OCI-LY1 (cell line): Measurements from ENCODE around the gene DISP2.
A peak's percentile ranks its signal among the peaks of the same experiment; 100 is the strongest.

Experiments used
- H2AFZ ChIP-seq: fragments of 200-600 bp; sonication (generic), shearing (Covaris generic); 2 replicates; pipeline ENCODE4 v1.6.0; 2014; ENCODE audit warnings: antibody characterized with exemption, mild to moderate bottlenecking, low read length
- H3F3A ChIP-seq: fragments of 200-600 bp; sonication (generic), shearing (Covaris generic); 2 replicates; pipeline ENCODE4 v1.6.0; 2014; ENCODE audit warnings: mild to moderate bottlenecking, antibody characterized with exemption, low read length, moderate library complexity; ENCODE audit not compliant: insufficient read depth
- H3K27ac ChIP-seq: fragments of 200-600 bp; sonication (generic); 2 replicates; pipeline ENCODE4 v1.5.1; 2014; ENCODE audit warnings: low read length, mixed run types, mild to moderate bottlenecking, low read depth; ENCODE audit not compliant: poor library complexity, severe bottlenecking
- H3K27me3 ChIP-seq: fragments of 200-600 bp; sonication (generic); 2 replicates; pipeline ENCODE4 v1.6.0; 2014; ENCODE audit warnings: antibody characterized with exemption, mild to moderate bottlenecking, low read length, moderate library complexity; ENCODE audit not compliant: insufficient read depth
- H3K36me3 ChIP-seq: fragments of 200-600 bp; sonication (generic); 2 replicates; pipeline ENCODE4 v1.6.1; 2014; ENCODE audit warnings: mild to moderate bottlenecking, antibody characterized with exemption, low read length, moderate library complexity, mixed read lengths; ENCODE audit not compliant: insufficient read depth
- H3K4me1 ChIP-seq: fragments of 200-600 bp; sonication (generic); 2 replicates; pipeline ENCODE4 v1.5.1; 2014; ENCODE audit warnings: mild to moderate bottlenecking, low read length, moderate library complexity; ENCODE audit not compliant: insufficient read depth, severe bottlenecking
- H3K4me2 ChIP-seq: fragments of 200-600 bp; sonication (generic), shearing (Covaris generic); 2 replicates; pipeline ENCODE4 v1.6.1; 2014; ENCODE audit warnings: low read length
- H3K4me3 ChIP-seq: fragments of 200-600 bp; sonication (generic); 2 replicates; pipeline ENCODE4 v1.5.1; 2014; ENCODE audit warnings: low read length, low read depth, mild to moderate bottlenecking, mixed read lengths; ENCODE audit not compliant: poor library complexity, severe bottlenecking
- H3K79me2 ChIP-seq: fragments of 200-600 bp; shearing (Covaris generic); 2 replicates; pipeline ENCODE4 v1.6.1; 2016; ENCODE audit warnings: mixed run types, low read length, mixed read lengths; ENCODE audit not compliant: insufficient read depth
- H3K9ac ChIP-seq: fragments of 200-600 bp; sonication (generic), shearing (Covaris generic); 2 replicates; pipeline ENCODE4 v1.6.1; 2014; ENCODE audit warnings: mild to moderate bottlenecking, low read length, mixed read lengths
- H3K9me2 ChIP-seq: fragments of 200-600 bp; sonication (generic), shearing (Covaris generic); 2 replicates; pipeline ENCODE4 v1.6.1; 2014; ENCODE audit warnings: low read depth, mild to moderate bottlenecking, low read length, mixed read lengths
- H3K9me3 ChIP-seq: fragments of 200-600 bp; shearing (Covaris generic); 2 replicates; pipeline ENCODE4 v1.6.1; 2014; ENCODE audit warnings: low read length, mixed read lengths
- H4K20me1 ChIP-seq: fragments of 200-600 bp; sonication (generic), shearing (Covaris generic); 2 replicates; pipeline ENCODE4 v1.6.0; 2016; ENCODE audit warnings: mild to moderate bottlenecking, low read length; ENCODE audit not compliant: insufficient read depth
- CTCF ChIP-seq: fragments of 200-600 bp; sonication (generic), shearing (Covaris generic); IDR thresholded peaks from 2 replicates; pipeline ENCODE4 v1.5.1; 2017; ENCODE audit warnings: mild to moderate bottlenecking, antibody characterized with exemption, low read length, moderate library complexity, mixed read lengths
- EZH2 ChIP-seq: fragments of 200-600 bp; sonication (generic), shearing (Covaris generic); IDR thresholded peaks from 2 replicates; pipeline ENCODE4 v1.8.0; 2017; ENCODE audit warnings: borderline replicate concordance, mixed run types, mild to moderate bottlenecking, antibody characterized with exemption, low read length, moderate library complexity, mixed read lengths

The DISP2 gene

GRCh38 chr15:40365624-40366456 is 7.8 kb downstream of the DISP2 start:
- Histone ChIP-seq H3K4me1 (peaks cover 13% of the 10 kb centered on the region), H3K9me3 (no peaks in the 10 kb centered on the region), H3K9ac (no peak overlapping the region), H3K4me3 (no peak overlapping the region), H3K79me2 (no peaks in the 10 kb centered on the region), H3K9me2 (no peaks in the 10 kb centered on the region), H3K27me3 (0 out of 2 replicates have a peak, but pooled peaks cover 3% of the 10 kb centered on the region), H2AFZ (no peak overlapping the region), H3K36me3 (no peaks in the 10 kb centered on the region), H3K27ac (no peak overlapping the region), H3K4me2 (no peak overlapping the region), H3F3A (no peaks in the 10 kb centered on the region), H4K20me1 (no peaks in the 10 kb centered on the region)
- TF ChIP-seq EZH2 (no peak), CTCF (no peak)

DNA sequence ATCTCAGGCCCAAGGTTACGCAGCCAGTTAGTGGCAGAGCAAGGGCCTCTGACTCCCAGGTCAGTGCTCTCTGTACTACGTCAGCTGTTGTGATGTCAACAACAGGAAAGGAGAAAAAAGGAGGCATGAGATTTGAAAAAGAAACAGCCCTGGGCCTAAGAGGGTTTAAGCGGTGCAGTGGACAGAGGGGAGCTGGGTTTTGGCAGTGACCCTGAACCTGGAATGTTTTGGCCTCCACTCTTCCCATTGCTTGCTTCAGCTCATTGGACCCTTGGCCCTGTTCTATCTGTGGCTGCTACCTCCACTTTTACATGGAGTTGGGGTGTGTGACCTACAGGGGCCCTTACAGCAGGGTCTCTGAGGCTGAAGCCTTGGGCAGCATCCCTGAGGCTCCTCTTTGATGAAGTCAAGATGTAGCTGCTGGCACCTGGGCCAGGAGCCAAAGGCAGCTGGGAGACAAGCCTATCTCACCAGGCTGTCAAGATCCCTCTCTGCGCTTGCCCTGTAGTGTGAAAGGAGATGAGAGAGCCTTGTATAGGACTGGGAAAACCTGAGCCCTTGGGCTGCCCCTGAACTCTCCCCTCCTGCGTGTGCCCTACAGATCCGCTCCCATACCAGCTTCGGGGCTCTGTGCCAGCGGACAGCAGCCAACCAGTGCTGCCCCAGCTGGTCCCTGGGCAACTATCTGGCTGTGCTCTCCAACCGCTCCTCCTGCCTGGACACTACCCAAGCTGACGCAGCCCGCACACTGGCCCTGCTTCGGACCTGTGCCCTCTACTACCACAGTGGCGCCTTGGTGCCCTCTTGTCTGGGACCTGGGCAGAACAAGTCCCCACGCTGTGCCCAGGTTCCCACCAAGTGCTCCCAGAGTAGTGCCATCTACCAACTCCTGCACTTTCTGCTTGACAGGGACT is 8.7 kb downstream of the DISP2 start:
- H3K9me2 ChIP-seq = no peaks in the 10 kb centered on the region
- 0 out of 2 replicates have a peak, but pooled peaks cover 9% of the 10 kb centered on the region for H3K27me3 ChIP-seq
- H3K4me3 ChIP-seq = peak overlapping the region; percentile 64
- no peaks in the 10 kb centered on the region for H4K20me1 ChIP-seq
- no peak overlapping the region for H2AFZ ChIP-seq
- H3F3A ChIP-seq = no peaks in the 10 kb centered on the region
- TF ChIP-seq EZH2 = no peak
- no peaks in the 10 kb centered on the region for H3K79me2 ChIP-seq
- no peaks in the 10 kb centered on the region for H3K36me3 ChIP-seq
- H3K9me3 ChIP-seq = no peaks in the 10 kb centered on the region
- no peak overlapping the region for H3K27ac ChIP-seq
- H3K4me2 ChIP-seq = peak overlapping the region; percentile 93
- peaks cover 13% of the 10 kb centered on the region for H3K4me1 ChIP-seq
- peak overlapping the region; percentile 71 for H3K9ac ChIP-seq

GRCh38 chr15:40367371-40367685 is 9.3 kb downstream of the DISP2 start:
- Histone ChIP-seq H3K4me3 (peak overlapping the region; percentile 64), H3K4me2 (peak overlapping the region; percentile 93), H3F3A (no peaks in the 10 kb centered on the region), H3K27ac (peak overlapping the region; percentile 35), H3K79me2 (no peaks in the 10 kb centered on the region), H3K9me2 (no peaks in the 10 kb centered on the region), H2AFZ (peak overlapping the region; percentile 91; the same call in 1 of the 2 replicates), H3K9ac (peak overlapping the region; percentile 71), H3K9me3 (no peaks in the 10 kb centered on the region), H3K36me3 (no peaks in the 10 kb centered on the region), H3K4me1 (peaks cover 13% of the 10 kb centered on the region), H4K20me1 (no peaks in the 10 kb centered on the region), H3K27me3 (0 out of 2 replicates have a peak, but pooled peaks cover 9% of the 10 kb centered on the region)
- TF ChIP-seq EZH2 (no peak), CTCF (no peak)
